ENCODE data around the gene ZNF577.

GRCh38 chr19:51903192-51903591 is 15.4 kb upstream of the ZNF577 start:
- TF ChIP-seq CTCF (conservative IDR thresholded peaks at IDR 0.05) (no peak), ZFX (IDR thresholded peaks at IDR 0.05) (no peak)
